K562 (cell line): ENCODE results near the gene RGS6. TPM values are rescaled to one million over a fixed set of nuclear protein-coding genes. Genes with fewer than 3 reads are reported as not detected.

Source experiments
- ATAC-seq: fragments of 200-7000 bp; cut with Tn5 transposase; 3 replicates; pipeline ENCODE4 v1.9.1; 2020; ENCODE audit warnings: moderate library complexity
- BruUV-seq: library from RNA; stranded (reverse); fragments of 400-500 nt; replicated peaks from 2 replicates; lab custom pipeline; 2021; lab: Mats Ljungman, UMichigan
- CTCF ChIA-PET: fragments of 300-600 bp; formaldehyde crosslinking; extraction: SDS; loops from one replicate; lab custom pipeline; 2021; ENCODE audit warnings: low intra/inter-chr PET ratio; lab: Yijun Ruan, JAX
- POLR2A ChIA-PET: fragments of 300-600, 350-650 bp; sonication (Branson Sonifier 250); formaldehyde crosslinking; extraction: SDS; loops from one replicate; lab custom pipeline; 2021; ENCODE audit warnings: antibody characterized with exemption, inconsistent platforms; lab: Yijun Ruan, JAX
- DNase-seq, 4 experiments: peaks; one replicate each; pipeline versions ENCODE4 v3.0.0 to v3.0.0-alpha.2; 2011 to 2018; ENCODE audit warnings: low spot score in 3 of 4, mixed read lengths in 3 of 4; ENCODE audit errors: extremely low read depth in 1 of 4
- FAIRE-seq: peaks from 2 replicates; lab custom pipeline; 2011; peaks lifted over from hg19 to GRCh38; lab: Jason Lieb, UNC
- H2AFZ ChIP-seq: 2 replicates; pipeline ENCODE4 v1.6.0; 2011; ENCODE audit warnings: low read depth, low read length, control low read depth, inconsistent platforms
- H3K27ac ChIP-seq: fragments of 200-600 bp; 3 replicates; pipeline ENCODE4 v1.8.0; 2011; ENCODE audit warnings: low read depth, mild to moderate bottlenecking, control low read depth, inconsistent platforms, low read length, moderate library complexity, mixed read lengths; ENCODE audit errors: extremely low read depth
- H3K27me3 ChIP-seq, 2 experiments: fragments of 300-600 bp in 1 of 2; 2 replicates in 1 of 2; 3 replicates in 1 of 2; pipeline versions ENCODE4 v1.6.0 to v1.8.0; 2011; ENCODE audit warnings: inconsistent platforms in 2 of 2, low read length in 2 of 2, mild to moderate bottlenecking in 1 of 2, mixed read lengths in 1 of 2, moderate library complexity in 1 of 2; ENCODE audit not compliant: control insufficient read depth in 2 of 2, insufficient read depth in 2 of 2
- H3K36me3 ChIP-seq: fragments of 300-600 bp; 3 replicates; pipeline ENCODE4 v1.8.0; 2011; ENCODE audit warnings: mild to moderate bottlenecking, low read length, inconsistent platforms; ENCODE audit not compliant: control insufficient read depth, insufficient read depth
- H3K4me1 ChIP-seq, 2 experiments: fragments of 200-600 bp in 1 of 2; replicated peaks in 1 of 2; 2 replicates in 1 of 2; 3 replicates in 1 of 2; pipeline versions ENCODE4 v1.5.1 to v1.8.0; 2011; ENCODE audit warnings: inconsistent platforms in 2 of 2, low read length in 2 of 2, mild to moderate bottlenecking in 1 of 2, mixed read lengths in 1 of 2, moderate library complexity in 1 of 2; ENCODE audit not compliant: control insufficient read depth in 2 of 2, insufficient read depth in 2 of 2
- H3K4me2 ChIP-seq: 2 replicates; pipeline ENCODE4 v1.6.1; 2011; ENCODE audit warnings: low read length, control low read depth, inconsistent platforms, mixed read lengths; ENCODE audit not compliant: insufficient read depth
- H3K4me3 ChIP-seq: fragments of 200-600 bp; sonication (generic), shearing (Covaris generic); 2 replicates; pipeline ENCODE4 v1.5.1; 2016; ENCODE audit warnings: control low read depth, inconsistent platforms
- H3K79me2 ChIP-seq: fragments of 200-600 bp; 3 replicates; pipeline ENCODE4 v1.8.0; 2011; ENCODE audit warnings: low read length, inconsistent platforms; ENCODE audit not compliant: control insufficient read depth, insufficient read depth
- H3K9ac ChIP-seq, 2 experiments: 2 replicates each; pipeline versions ENCODE4 v1.6.0 to v1.6.1; 2011; ENCODE audit warnings: low read depth in 2 of 2, low read length in 2 of 2, control low read depth in 1 of 2, inconsistent platforms in 1 of 2, mild to moderate bottlenecking in 1 of 2, mixed read lengths in 1 of 2; ENCODE audit not compliant: insufficient read depth in 1 of 2
- H3K9me1 ChIP-seq: one replicate; pipeline ENCODE4 v1.6.0; 2011; ENCODE audit warnings: inconsistent platforms, mild to moderate bottlenecking, low read length, moderate library complexity; ENCODE audit not compliant: control insufficient read depth, insufficient read depth
- H3K9me3 ChIP-seq: replicated peaks from 2 replicates; pipeline ENCODE4 v1.5.1; 2011; ENCODE audit warnings: low read depth, low read length, inconsistent platforms; ENCODE audit not compliant: control insufficient read depth, insufficient read depth
- H4K20me1 ChIP-seq: replicated peaks from 2 replicates; pipeline ENCODE4 v1.6.1; 2011; ENCODE audit warnings: low read length, inconsistent platforms, mixed read lengths; ENCODE audit not compliant: control insufficient read depth, insufficient read depth
- ARNT ChIP-seq, 2 experiments: fragments of 450-650 bp; IDR thresholded peaks; 2 replicates each; pipeline ENCODE4 v1.6.1; 2016; ENCODE audit warnings: mild to moderate bottlenecking in 1 of 2
- CC2D1A ChIP-seq: fragments of 450-650 bp; IDR thresholded peaks from 2 replicates; pipeline ENCODE4 v1.6.1; 2017; ENCODE audit warnings: mild to moderate bottlenecking
- DMBX1 ChIP-seq: fragments of 250-450 bp; sonication (Bioruptor Pico); IDR thresholded peaks from 2 replicates; pipeline ENCODE4 v1.8.0; 2022; ENCODE audit warnings: inconsistent platforms, mild to moderate bottlenecking, moderate library complexity, borderline replicate concordance
- HNRNPUL1 ChIP-seq: fragments of 200-400 bp; formaldehyde crosslinking; IDR thresholded peaks from 2 replicates; pipeline ENCODE4 v1.6.1; 2017; ENCODE audit warnings: low read length
- POLR2AphosphoS5 ChIP-seq: IDR thresholded peaks from 2 replicates; pipeline ENCODE4 v1.6.1; 2011; ENCODE audit warnings: mild to moderate bottlenecking, low read depth, low read length, moderate library complexity; ENCODE audit not compliant: control insufficient read depth, insufficient read depth
- POLR2B ChIP-seq: fragments of 450-650 bp; IDR thresholded peaks from 2 replicates; pipeline ENCODE4 v1.6.1; 2018; ENCODE audit warnings: low read depth; ENCODE audit not compliant: partially characterized antibody
- PRMT5 ChIP-seq: sonication (generic); formaldehyde crosslinking; IDR thresholded peaks from 2 replicates; pipeline ENCODE4 v1.5.0; 2020; ENCODE audit warnings: missing genetic modification reagents
- PYGO2 ChIP-seq: fragments of 450-650 bp; IDR thresholded peaks from 2 replicates; pipeline ENCODE4 v1.6.1; 2016; ENCODE audit warnings: mild to moderate bottlenecking, missing genetic modification characterization, moderate library complexity, missing compliant biosample characterization
- SMAD1 ChIP-seq: fragments of 150-350 bp; IDR thresholded peaks from 2 replicates; pipeline ENCODE4 v1.6.1; 2014; ENCODE audit warnings: low read length, low read depth; ENCODE audit not compliant: partially characterized antibody
- TSC22D4 ChIP-seq: fragments of 450-650 bp; IDR thresholded peaks from 2 replicates; pipeline ENCODE4 v1.6.1; 2016; ENCODE audit warnings: missing genetic modification characterization, missing biosample characterization, control low read depth
- U2AF1 ChIP-seq: fragments of 200-400 bp; formaldehyde crosslinking; optimal IDR thresholded peaks from 2 replicates; pipeline ENCODE3; 2017; ENCODE audit warnings: mild to moderate bottlenecking, low read depth, low read length, moderate library complexity
- ZNF224 ChIP-seq: sonication (generic); formaldehyde crosslinking; IDR thresholded peaks from 2 replicates; pipeline ENCODE4 v1.8.0; 2022; ENCODE audit warnings: mild to moderate bottlenecking, missing genetic modification reagents
- ZNF263 ChIP-seq: sonication (generic); formaldehyde crosslinking; IDR thresholded peaks from 2 replicates; pipeline ENCODE4 v1.8.0; 2022; ENCODE audit warnings: mild to moderate bottlenecking, missing genetic modification reagents, borderline replicate concordance
- ZNF407 ChIP-seq: fragments of 450-650 bp; IDR thresholded peaks from 2 replicates; pipeline ENCODE4 v1.6.1; 2016; ENCODE audit warnings: low read depth
- ZNF511 ChIP-seq: sonication (generic); formaldehyde crosslinking; IDR thresholded peaks from 2 replicates; pipeline ENCODE4 v1.8.0; 2022; ENCODE audit warnings: mild to moderate bottlenecking, missing genetic modification reagents
- ZNF830 ChIP-seq: fragments of 250-450 bp; sonication (Bioruptor Pico); IDR thresholded peaks from 2 replicates; pipeline ENCODE4 v1.5.0; 2021; ENCODE audit warnings: mild to moderate bottlenecking
- WGBS: fragments of 100-300 bp; shearing (Covaris generic); methylation state at CpG from one replicate; pipeline ENCODE4 v1.1.6; 2016; ENCODE audit warnings: low coverage, mixed read lengths; ENCODE audit not compliant: insufficient coverage; ENCODE audit errors: missing lambda C conversion rate; 5-methylcytosine and 5-hydroxymethylcytosine counted together
- in situ Hi-C: fragments of 300-500 bp; cut with MboI; formaldehyde crosslinking; loops from 4 replicates; pipeline ENCODE4 v1.15.0; 2018; ENCODE audit warnings: inconsistent platforms, mixed read lengths
- intact Hi-C: fragments of 100-400 bp; cut with micrococcal nuclease; formaldehyde crosslinking; loops from 2 replicates; pipeline ENCODE4 v1.14.2; 2022
- polyA plus RNA-seq, 8 experiments: library from polyadenylated mRNA; depleted of rRNA in 4 of 8; stranded (reverse) in 5 of 8; unstranded in 3 of 8; fragments of >200 nt; fragmentation: Nextera tagmentation in 2 of 8; fragmentation: Illumina TruSeq in 1 of 8; extraction: Ambion mirVana in 2 of 8; extraction: Trizol in 1 of 8; gene quantifications; 2 replicates each; pipeline versions ENCODE4 v1.2.1 to v1.2.3, GENCODE V29; 2011 to 2014; ENCODE audit warnings: inconsistent platforms in 1 of 8, missing spikeins in 1 of 8
- total RNA-seq, 7 experiments: library from RNA; depleted of rRNA in 6 of 7; stranded (reverse); fragments of >200 nt in 6 of 7; fragmentation: Illumina TruSeq in 2 of 7; extraction: Trizol in 2 of 7; gene quantifications; 2 replicates each; pipeline versions ENCODE4 v1.2.1 to v1.2.3, GENCODE V29; 2011 to 2021; ENCODE audit warnings: low replicate concordance in 1 of 7

Gene RGS6
- total and polyA plus RNA-seq, 9 of the 15 experiments (the other 6 are each of a cell fraction or from before 2014, with no cell fraction given), result not detected

- TF ChIP-seq POLR2AphosphoS5 (no peak), TSC22D4 (tag) (no peak), DMBX1 (no peak), SMAD1 (no peak), POLR2B (no peak)
Observed at GRCh38 chr14:72457641-72458040, 525.4 kb downstream of the RGS6 start (continued).

- Histone ChIP-seq H3K27me3 (no peaks in the 10 kb centered on the region), H3K4me1 (no peaks in the 10 kb centered on the region), H3K9ac (no peak overlapping the region), H3K79me2 (no peaks in the 10 kb centered on the region), H2AFZ (no peak overlapping the region), H4K20me1 (no peaks in the 10 kb centered on the region; the same call in 1 of the 2 replicates), H3K4me2 (no peak overlapping the region), H3K9me3 (0 out of 2 replicates have a peak, but pooled peaks cover 2% of the 10 kb centered on the region), H3K9me1 (no peaks in the 10 kb centered on the region), H3K27ac (no peak overlapping the region), H3K4me3 (no peak overlapping the region), H3K36me3 (no peaks in the 10 kb centered on the region)
- DNase-seq (no peak), FAIRE-seq (no peak), ATAC-seq (no peak)
- in situ Hi-C loops, result no loop called here
- BruUV-seq, result no TSS peak
- intact Hi-C loops, result no loop called here
- WGBS, result 4% methylated on average over 2 of the region's 2 CpGs
- ChIA-PET POLR2A (no interaction called here), CTCF (no interaction called here)
- TF ChIP-seq PYGO2 (tag) (no peak), ZNF224 (CRISPR knock-in tag) (no peak), ZNF407 (no peak), HNRNPUL1 (no peak), ARNT (IDR thresholded peaks at IDR 0.05) (no peak), ZNF511 (no peak), CC2D1A (no peak), U2AF1 (no peak), ZNF263 (no peak), ZNF830 (CRISPR knock-in tag) (no peak), PRMT5 (CRISPR knock-in tag) (no peak)
Observed at GRCh38 chr14:72462056-72462455, 529.8 kb downstream of the RGS6 start.
